Inferior parietal cortex (tissue), 1 donor: ENCODE data around the gene CNTN5.

Experiments
- DNase-seq: peaks from one replicate; pipeline ENCODE4 v3.0.0-alpha.2; 2016; ENCODE audit errors: extremely low spot score

Gene CNTN5

DNA sequence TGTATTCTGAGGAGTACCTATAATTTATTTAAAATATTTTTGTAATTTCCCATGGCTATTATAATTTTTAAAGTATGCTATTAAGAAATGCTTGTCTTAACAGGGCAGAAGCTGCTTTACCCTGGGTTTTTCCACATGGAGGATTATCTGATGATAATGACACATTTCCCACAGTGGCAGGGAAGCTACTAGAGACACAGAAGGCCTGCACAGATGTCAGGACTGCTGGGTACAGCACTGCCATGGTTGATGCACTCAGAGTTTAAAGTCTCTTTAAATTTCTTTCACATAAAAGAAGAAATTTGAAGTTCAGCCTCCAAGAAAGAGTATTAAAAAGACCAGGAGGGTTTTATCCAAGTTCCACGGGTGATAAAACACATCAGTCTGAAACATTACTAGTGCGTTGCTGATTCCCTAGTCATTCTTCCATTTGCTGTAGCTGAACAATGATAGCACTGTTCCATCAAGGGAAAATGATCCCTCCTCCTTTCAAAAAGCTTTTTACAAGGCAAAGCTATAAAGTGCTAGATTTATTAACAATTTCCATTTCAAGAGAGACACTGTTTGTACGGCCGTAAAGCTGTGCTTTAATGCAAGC lies 363.0 kb downstream of the CNTN5 start:
- no peak for DNase-seq

DNA sequence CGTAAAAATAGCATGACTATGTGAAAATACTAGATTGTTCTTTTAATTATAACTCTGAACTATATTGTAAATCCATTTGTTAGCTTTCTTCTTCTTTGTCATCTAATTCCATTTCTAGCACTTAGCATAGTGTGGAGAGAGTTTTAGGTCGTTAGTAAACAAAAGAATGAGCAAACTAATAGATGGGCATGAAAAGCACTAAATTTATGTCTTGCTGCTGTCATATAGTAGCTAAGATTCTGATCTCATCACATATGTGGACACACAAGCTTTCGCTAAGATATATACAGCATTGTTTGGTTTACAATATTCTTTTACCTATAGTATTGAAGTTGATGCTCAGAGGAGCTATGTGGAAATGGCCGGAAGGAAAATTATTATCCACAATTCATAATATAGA lies 370.5 kb downstream of the CNTN5 start:
- DNase-seq, result no peak

DNA sequence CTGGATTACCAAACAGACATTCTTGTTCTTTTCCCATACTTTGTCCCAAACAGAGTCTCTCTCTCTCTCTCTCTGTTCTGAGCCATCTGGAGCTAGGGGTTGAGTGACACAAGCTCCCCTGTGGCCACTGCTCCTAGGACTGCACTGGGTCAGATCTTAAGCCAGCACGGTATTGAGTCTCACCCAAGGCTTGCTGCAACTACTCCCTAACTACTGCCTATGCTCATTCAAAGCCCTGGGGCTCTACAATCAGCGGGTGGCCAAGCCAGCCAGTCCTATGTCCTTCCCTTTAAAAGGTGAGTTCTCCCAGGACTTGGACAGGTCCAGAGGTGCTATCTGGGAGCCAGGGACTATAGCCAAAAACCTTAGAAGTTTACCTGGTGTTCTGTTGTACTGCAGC lies 385.6 kb downstream of the CNTN5 start:
- DNase-seq, result no peak

DNA sequence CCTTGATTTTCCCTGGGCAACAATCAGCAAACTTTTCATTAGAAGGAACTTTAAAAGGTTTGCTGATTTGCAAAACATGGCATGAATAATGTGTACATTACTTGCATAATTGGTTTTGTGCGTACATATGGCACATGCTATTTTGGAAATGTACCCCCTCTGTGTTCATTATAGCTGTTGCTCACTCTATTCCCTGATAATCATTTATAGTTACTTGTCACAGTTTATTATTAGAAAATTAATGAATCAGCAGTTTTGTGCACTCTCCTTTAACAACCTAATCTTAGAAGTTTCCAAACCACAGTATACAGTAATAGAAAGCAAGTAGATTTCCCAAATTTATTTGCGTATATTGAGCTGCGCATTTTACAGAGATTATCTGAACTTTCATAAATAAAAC lies 389.9 kb downstream of the CNTN5 start:
- no peak for DNase-seq

DNA sequence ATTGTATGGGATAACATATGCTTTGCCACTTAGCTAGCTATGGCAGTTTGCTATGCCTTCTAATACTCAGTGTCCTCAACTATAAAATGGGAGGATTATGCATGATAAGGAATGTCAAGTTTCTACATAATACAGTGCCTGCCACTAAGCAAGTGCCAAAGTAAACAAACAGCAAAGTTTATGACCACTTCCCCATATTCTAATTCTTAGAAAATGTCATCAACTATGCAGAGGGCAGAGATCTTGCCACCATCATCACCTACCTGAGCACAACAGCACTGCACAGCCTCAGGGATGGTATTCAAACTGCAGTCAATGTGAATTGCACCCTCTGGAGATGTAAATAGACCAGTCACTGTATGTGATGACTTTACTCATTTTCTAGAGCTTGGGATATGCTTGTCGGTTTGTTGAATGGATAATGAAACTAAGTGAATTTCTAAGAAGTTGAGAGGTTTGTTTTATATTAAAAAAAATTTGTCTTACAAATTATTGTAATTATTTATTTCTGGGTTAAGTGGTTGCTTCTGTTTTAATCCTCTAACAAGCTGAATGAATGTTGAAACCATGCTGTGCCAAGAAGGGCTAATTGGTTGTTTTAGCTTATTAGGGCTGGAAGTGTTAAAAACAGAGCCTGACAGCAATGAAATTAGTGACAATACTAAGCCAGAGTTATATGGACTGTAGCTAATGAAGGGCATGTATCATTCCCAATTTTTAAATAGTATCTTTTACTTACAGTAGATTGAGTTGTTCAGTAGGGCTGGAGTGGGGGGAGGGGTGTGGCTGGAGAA lies 398.4 kb downstream of the CNTN5 start:
- DNase-seq, result no peak

DNA sequence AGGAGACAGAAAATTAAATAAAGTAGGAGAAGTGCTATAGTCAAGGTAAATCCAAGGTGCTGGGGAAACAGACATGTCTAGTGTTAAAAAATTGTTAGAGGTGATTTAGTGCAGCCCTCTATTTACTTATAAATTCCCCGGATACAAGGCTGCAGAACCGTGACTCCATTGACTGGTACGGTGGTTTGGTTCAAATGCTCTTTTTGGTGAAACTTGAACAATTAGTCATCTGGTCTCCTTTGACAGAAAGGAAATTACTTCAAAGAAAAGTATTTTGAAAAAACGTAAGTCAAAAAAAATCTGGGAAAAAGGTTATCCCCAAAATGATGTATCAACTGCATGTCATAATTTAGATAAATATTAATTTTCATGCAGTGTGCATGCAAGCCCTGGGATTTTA lies 399.2 kb downstream of the CNTN5 start:
- DNase-seq, result no peak

DNA sequence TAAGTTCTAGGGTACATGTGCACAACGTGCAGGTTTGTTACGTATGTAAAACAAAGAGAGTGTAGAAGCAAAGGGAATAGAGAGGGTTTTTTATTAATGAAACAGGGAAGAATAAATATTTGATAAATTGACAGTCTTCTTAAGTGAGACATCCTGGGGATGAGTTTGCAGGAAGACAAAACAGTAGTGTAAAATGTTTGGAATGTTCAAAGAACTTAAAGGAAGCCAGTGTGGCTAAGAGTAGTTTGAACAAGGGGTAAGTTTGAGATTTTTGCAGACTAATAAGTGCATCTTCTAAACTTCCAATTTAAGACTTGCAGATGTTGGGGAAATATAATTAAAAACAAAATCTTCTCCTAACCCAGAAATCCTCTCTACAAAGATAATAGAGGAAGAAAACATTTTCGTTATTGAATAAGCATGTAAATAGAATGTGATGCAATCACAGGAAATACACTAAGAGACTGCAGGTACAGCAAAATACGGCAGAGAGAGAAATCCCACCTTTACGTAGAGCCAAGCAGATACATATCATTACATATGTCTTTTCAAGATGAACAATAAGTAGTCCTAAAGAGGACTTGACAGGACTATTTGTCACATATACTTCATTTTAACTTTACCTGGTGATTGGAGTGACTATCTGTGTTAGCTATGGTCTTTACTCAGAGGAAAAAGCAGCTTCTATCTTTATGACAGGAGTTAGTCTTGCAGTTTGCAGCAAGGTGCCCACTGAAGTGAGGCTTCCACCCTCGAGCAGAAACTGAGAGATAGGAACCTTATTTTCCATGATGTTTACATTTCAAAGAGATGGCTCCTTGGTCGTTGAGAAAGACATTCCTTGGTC lies 402.1 kb downstream of the CNTN5 start:
- no peak for DNase-seq

DNA sequence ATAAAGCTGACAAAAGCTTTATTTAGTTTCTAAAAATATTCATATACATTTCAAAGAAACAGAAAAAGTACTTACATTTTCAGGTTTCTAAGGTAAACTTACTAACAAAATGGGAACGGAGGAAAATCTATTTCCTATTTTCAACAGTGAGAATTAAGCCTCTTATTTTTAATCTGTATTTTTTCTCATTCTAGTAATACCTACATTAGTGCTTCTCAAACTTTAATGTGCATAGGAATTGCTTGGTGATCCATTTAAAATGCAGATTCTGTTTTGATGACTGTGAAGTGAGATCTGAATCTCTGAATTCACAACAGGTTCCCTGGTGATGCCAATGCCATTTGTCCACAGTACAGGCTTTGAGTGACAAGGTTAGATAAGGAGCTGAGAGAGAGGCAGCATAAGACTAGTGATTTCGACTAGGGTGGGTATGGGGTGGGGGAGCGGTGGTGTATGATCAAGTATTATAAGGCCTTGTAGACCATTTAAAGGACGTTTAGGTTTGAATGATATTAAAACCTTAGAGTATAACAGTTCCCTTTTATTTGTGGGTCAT lies 402.8 kb downstream of the CNTN5 start:
- DNase-seq, result no peak

DNA sequence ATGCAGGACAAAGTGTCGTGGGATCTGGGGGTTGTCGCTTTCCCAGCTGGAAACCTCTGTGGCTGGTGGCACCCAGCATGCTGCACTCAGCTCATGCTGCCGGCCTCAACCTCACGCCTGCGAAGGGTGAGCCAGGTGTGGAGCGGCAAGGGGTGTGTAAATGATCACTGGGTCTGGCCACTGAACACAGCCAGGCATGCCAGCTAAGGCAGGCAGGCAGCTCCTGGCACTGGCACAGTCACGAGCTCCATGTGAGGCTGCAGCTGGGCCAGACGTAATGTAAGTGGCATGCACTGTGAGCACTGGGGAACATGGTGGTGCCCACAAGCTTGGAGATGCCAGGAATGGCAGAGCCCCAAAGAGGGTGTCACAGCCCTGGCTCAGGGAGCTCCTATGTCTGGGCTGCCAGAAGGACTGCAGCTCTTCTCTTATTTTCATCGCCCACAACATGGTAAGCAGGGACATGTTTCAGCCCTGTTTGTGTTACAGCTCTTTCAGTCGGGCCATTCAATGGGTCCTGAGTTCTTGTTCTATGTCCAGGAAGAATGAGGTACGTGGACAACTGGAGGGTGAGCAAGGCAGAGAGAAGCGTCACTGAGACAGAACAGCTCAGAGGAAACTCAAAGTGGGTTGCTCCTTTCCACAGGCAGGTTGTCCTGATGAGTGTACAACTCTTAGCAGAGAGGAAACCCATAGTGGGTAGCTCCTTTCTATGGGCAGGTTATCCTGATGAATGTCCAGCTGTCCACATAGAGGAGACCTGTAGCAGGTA lies 403.8 kb downstream of the CNTN5 start:
- no peak for DNase-seq

DNA sequence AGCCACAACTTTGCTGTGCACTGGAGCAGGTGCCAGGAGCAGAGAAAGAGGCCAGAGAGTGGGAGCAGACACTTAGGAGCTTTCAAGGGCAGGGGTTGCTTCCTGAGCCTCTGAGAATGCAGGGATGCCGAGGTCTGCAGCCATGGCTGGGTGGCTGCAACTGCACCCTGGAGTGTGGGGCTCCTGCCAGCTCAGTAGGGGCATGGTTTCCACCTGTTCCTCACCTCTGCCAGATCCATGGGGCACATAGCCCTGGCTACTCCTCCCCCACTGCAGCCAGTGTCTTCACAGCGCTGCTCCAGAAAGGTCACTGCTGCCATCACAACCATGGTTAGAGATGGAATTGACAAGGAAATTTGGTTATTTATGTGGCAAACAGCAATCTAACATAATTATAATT lies 404.8 kb downstream of the CNTN5 start:
- no peak for DNase-seq

DNA sequence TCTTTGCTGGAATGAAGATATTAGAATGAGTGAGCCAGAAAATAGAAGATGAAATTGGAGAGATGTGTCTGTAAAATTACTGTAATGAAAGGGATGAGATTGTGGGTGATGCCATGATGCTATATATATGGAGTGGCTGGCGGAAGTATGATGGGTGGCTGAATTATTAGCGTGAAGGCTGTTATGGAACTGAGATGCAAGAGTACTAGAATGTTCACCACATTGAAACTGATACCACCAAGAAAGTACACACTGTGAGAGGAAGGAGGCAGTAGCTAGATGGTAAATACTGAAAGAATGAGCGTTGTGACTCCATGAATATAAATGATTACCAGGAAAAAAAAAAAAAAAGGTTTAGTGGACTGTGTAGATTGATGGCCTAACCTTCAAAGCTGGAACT lies 411.9 kb downstream of the CNTN5 start:
- no peak for DNase-seq

DNA sequence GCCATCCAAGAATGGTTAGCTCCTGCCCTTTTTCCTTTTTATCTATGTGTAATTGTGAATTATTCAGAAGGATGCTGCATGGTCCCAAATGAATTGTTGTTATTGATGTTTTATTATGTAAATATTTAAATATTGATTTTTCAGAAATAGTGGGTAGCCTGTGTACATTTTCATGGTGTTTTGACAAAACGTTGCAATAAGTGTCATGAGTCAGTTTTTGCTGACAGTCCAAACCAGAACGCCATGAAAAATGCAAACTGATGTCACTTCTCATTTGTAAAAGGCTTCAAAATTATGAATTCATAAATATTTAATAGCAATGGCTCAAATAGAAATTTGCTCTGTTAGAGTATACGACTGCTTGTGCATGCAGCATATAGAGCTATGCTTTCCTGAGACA lies 422.5 kb downstream of the CNTN5 start:
- no peak for DNase-seq

DNA sequence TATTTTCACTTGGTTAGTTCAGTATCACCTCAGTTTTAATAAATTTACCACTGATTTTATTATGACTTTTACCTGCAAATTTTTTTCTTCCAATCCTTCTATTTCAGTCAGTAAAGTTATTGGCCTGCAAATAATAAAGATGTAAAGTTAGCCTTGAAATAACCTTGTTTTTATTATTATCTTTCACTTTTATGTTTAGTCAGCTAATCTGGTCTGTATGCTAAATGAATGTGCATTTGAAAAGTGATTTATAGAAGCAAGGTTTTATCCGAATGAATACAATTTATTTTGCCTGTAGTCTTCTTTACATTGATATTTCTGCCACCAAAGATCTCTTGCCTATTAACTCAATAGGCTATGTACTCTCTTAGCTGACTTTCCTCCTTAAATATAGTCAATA lies 425.7 kb downstream of the CNTN5 start:
- no peak for DNase-seq

DNA sequence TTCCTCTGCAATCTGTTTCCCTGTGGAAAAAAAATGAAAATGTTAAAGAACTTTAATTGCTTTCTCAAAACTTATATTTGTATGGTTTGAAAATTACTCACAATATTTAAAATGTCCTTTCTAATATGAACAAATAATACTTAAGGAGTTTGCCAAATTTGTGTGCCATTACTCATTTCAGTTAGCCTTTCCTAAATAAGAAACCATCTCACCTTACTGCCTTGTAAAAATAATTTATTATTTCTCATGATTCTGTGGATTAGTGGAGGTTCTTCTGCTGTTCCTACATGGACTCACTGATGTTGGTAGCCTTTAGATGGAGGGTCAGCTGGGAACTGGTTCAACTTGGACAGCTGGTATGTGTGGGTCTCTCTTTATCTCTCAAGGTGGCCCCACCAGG lies 428.6 kb downstream of the CNTN5 start:
- no peak for DNase-seq

DNA sequence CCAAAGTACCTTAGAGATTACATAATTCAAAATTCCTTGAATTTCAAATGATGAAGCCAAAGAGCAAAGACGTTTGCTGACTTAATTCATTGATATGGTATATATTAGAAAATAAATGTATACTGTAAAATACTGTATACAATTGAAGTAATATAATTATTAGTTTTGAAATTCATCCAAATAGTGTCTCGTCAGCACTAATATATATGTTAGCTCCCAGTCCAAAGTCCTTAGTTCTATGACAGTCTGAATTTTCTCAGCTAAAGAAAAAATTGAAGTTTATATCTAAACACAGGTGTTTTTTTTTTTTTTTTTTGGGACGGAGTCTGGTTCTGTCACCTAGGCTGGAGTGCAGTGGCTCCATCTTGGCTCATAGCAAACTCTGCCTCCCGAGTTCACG lies 431.3 kb downstream of the CNTN5 start:
- no peak for DNase-seq

DNA sequence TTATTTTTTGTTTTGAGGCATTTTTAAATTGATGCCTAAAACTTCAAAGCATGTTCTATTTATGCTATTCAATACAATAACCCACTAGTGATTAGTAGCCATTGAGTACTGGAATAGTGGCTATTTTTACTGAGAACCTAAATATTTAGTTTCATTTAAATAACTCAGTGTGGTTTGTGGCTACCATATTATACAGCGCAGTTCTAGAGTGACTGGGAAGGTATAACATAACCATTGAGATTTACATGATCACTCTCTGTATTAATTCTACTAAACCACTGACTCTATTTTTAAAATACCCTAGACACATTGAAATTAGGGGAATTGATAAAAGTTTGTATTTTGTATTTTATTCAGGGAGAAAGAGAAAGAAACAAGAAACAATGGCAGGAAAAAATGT lies 441.2 kb downstream of the CNTN5 start:
- DNase-seq, result no peak

DNA sequence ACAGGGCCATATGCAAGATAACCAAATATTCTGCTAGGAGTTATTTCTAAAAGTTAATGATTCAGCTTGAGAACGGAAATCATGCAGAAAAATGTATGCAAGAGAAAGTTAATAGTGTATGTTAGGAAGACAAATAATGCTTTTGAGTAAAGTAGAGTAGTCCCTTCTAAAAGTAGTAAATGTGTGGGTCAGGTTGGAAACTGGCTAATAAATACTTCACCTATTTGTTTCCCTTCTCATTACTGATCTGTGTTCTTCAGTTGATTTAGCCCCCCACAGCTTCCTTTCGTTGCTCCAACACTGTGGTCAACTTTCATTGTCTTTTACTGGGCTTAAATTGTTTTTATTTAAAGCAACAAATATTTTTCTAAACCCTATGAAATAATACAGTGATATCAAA lies 444.2 kb downstream of the CNTN5 start:
- DNase-seq, result no peak

DNA sequence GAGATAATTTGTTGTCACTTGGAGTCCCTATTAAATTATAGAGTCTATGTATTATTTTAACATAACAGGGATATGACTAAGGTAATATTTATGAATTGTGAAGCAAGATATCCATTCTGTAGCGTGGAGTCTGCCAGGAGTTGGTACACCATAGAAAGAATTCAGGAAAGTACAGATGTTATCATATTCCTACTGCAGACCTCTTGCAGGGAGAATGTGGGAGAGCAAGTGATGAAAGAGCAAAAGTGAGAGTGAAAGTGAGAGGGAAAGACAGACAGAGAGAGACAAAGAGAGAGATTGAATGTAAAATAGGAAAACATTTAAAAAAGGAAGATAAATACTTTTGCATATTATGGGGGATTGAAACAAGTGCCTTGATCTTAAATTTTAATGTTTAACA lies 468.8 kb downstream of the CNTN5 start:
- DNase-seq, result no peak

DNA sequence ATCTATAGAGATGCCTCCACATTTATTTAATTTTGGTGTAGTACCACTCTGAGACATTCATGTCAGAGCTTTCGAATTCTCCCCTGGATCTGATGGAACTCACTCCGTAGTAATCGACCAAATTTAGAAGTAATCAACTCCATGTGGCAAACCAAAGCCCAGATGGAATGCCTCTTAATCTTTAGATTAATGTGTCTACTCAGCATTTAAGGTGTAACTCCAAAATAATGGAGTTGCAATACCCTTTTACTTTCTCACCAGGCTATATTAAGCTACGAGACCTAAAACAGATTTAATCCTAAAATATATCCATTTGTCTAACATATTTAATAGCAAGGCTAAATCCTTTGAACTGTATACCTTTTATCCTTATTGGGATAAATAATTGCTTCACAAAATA lies 473.3 kb downstream of the CNTN5 start:
- no peak for DNase-seq

DNA sequence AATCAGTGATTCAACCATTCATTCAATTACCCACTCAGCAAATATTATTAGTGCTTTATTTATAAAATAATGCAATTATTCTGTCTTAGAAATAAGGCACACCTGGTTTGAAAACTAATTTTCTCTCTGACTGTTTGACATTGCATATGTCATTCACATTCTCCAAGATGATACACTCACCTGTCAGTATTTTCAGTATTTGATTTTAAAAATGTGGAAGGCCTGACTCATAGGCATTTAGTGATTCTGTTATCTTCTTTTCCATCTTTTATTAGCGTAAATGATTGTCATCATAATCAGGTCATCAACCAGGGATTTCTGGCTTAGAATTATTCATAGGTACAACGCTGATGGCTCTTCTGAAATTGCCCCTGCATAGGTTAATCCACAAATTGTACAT lies 480.9 kb downstream of the CNTN5 start:
- no peak for DNase-seq

DNA sequence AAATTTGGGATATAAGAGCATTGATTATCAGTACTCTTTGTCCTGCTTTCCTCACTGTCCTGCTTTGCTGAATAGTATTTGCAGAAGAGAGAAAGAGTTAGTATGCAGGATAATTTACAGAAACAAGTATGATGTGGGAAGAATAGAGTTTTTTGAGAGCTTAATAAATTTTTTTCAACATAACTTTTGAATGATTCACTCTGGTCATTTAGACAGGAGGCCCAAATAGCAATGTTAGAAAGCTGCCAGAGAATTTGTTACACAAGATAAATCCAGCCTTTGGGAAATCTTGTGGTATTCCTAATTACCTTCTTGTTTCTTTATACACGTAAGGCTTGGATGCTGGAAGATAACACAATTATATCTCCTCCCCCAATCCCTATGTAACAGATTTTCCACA lies 484.6 kb downstream of the CNTN5 start:
- DNase-seq, result no peak

DNA sequence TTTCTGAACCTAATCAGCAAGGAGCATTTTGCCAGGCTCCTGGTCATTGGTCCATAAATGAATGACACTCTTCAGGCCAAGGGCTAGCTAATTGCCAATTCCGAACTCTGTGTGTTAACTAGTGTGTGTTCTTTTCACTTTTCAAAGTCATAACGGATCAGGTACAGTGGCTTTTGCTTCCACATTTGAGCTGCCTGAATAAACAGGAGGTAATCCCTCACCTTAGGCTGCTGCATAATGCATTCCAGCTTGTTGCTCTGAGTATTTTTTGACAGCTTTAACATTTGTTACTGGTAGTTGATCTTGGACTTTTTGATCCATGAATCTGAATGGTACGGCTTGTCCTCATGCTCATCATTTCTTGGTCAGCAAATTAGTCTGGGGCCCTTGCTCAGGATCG lies 485.1 kb downstream of the CNTN5 start:
- no peak for DNase-seq
